ENCODE results near the gene PEPD.
"Not testable (repeated sequence)": the region's sequence is repeated elsewhere in the genome, so short reads cannot be mapped to it uniquely, and the experiment has no call there.

DNA sequence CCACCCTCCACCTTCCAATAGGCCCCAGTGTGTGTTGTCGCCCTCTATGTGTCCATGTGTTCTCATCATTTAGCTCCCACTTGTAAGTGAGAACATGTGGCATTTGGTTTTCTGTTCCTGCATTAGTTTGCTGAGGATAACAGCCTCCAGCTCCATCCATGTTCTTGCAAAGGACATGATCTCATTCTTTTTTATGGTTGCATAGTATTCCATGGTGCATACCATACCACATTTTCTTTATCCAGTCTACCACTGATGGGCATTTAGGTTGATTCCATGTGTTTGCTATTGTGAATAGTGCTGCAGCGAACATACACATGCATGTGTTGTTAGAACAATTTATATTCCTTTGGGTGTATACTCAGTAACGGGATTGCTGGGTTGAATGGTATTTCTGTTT, 42.0 kb downstream of the PEPD start:
- TF ChIP-seq, protein P1, sequence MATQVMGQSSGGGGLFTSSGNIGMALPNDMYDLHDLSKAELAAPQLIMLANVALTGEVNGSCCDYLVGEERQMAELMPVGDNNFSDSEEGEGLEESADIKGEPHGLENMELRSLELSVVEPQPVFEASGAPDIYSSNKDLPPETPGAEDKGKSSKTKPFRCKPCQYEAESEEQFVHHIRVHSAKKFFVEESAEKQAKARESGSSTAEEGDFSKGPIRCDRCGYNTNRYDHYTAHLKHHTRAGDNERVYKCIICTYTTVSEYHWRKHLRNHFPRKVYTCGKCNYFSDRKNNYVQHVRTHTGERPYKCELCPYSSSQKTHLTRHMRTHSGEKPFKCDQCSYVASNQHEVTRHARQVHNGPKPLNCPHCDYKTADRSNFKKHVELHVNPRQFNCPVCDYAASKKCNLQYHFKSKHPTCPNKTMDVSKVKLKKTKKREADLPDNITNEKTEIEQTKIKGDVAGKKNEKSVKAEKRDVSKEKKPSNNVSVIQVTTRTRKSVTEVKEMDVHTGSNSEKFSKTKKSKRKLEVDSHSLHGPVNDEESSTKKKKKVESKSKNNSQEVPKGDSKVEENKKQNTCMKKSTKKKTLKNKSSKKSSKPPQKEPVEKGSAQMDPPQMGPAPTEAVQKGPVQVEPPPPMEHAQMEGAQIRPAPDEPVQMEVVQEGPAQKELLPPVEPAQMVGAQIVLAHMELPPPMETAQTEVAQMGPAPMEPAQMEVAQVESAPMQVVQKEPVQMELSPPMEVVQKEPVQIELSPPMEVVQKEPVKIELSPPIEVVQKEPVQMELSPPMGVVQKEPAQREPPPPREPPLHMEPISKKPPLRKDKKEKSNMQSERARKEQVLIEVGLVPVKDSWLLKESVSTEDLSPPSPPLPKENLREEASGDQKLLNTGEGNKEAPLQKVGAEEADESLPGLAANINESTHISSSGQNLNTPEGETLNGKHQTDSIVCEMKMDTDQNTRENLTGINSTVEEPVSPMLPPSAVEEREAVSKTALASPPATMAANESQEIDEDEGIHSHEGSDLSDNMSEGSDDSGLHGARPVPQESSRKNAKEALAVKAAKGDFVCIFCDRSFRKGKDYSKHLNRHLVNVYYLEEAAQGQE (IDR thresholded peaks at IDR 0.05; ENCODE audit: insufficient replicate concordance, low read depth): not testable (repeated sequence)
- not testable (repeated sequence) for TF ChIP-seq GABPA, POLR2AphosphoS5 (IDR thresholded peaks at IDR 0.05; ENCODE audit: low read depth)
- TF ChIP-seq, protein P2, sequence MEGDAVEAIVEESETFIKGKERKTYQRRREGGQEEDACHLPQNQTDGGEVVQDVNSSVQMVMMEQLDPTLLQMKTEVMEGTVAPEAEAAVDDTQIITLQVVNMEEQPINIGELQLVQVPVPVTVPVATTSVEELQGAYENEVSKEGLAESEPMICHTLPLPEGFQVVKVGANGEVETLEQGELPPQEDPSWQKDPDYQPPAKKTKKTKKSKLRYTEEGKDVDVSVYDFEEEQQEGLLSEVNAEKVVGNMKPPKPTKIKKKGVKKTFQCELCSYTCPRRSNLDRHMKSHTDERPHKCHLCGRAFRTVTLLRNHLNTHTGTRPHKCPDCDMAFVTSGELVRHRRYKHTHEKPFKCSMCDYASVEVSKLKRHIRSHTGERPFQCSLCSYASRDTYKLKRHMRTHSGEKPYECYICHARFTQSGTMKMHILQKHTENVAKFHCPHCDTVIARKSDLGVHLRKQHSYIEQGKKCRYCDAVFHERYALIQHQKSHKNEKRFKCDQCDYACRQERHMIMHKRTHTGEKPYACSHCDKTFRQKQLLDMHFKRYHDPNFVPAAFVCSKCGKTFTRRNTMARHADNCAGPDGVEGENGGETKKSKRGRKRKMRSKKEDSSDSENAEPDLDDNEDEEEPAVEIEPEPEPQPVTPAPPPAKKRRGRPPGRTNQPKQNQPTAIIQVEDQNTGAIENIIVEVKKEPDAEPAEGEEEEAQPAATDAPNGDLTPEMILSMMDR (IDR thresholded peaks at IDR 0.05; ENCODE audit: insufficient read depth, low read length): not testable (repeated sequence)

All from HL-60 (cell line).